Heart left ventricle (tissue), 13 donors: Measurements from ENCODE around the gene FZD10.

Source experiments
- POLR2A ChIP-seq, 2 donors: fragments of 450-650 bp; IDR thresholded peaks; one replicate each; pipeline ENCODE4 v1.6.1; 2017; ENCODE audit warnings: antibody characterized with exemption in 2 of 2, mild to moderate bottlenecking in 2 of 2, moderate library complexity in 2 of 2
- TF ChIP-seq, protein P1 (sequence below), 12 donors: fragments of 200-600 bp; sonication (generic) in 4 of 12; IDR thresholded peaks; one replicate each; pipeline versions ENCODE4 v1.5.0 to v1.8.0; 2018 to 2022; ENCODE audit warnings: antibody characterized with exemption in 12 of 12, mild to moderate bottlenecking in 5 of 12
- donor health status: ischemic (EF 13 %, LVEDD 7.1; RV severe dilation, severe dysfunction).
- donor health status: DM: no; HTN: yes; CAD: no.
- donor health status: DM: no; HTN: no; CAD: no.
- donor health status: ischemic (EF 25% LVEDD 6.9; RV normal size, moderate dysfunction).
- donor health status: ischemic (EF 25% LVEDD 5.7; RV mildly dilated, moderate dysfunction).
- donor health status: ischemic (EF 35%, LVEDD 5.7; RV mildly dilated, moderate dysfunction).
- donor health status: nonischemic (EF 11% LVEDD 7.7; RV severe dilation, severe dysfunction).
- donor health status: DM: yes; HTN: yes; CAD: no.
- donor health status: PGD.
- donor health status: ischemic (EF 29% LVEDD 5.4; RV normal size, mild dysfunction).
- donor health status: nonischemic (EF 23%, LVEDD 6.1; RV moderate dilation, normal function).

DNA sequence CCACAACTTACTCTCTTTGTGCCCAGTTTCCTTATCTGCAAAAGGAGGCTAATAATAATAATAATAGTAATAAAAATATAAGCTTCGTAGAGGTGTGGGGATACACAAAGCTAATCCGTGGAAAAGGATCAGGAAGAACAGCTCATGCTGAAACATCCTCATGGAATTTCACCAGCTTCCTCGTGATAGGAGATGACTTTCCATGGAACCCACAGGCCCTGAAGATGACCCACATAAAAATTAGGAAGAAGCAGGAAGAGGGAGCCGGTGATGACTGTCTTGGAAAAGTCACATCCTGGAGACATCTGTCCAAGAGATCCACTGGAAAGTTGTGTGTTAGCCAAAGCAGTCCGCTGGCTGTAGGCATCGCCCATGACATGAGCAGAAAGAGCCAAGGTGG, 31.9 kb upstream of the FZD10 start:
- TF ChIP-seq POLR2A (IDR thresholded peaks at IDR 0.05), result no peak
- TF ChIP-seq, protein P1, sequence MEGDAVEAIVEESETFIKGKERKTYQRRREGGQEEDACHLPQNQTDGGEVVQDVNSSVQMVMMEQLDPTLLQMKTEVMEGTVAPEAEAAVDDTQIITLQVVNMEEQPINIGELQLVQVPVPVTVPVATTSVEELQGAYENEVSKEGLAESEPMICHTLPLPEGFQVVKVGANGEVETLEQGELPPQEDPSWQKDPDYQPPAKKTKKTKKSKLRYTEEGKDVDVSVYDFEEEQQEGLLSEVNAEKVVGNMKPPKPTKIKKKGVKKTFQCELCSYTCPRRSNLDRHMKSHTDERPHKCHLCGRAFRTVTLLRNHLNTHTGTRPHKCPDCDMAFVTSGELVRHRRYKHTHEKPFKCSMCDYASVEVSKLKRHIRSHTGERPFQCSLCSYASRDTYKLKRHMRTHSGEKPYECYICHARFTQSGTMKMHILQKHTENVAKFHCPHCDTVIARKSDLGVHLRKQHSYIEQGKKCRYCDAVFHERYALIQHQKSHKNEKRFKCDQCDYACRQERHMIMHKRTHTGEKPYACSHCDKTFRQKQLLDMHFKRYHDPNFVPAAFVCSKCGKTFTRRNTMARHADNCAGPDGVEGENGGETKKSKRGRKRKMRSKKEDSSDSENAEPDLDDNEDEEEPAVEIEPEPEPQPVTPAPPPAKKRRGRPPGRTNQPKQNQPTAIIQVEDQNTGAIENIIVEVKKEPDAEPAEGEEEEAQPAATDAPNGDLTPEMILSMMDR (IDR thresholded peaks at IDR 0.05), result no peak
